ENCODE data around the gene RBAK. TPM values are rescaled to one million over a fixed set of nuclear protein-coding genes. Genes with fewer than 3 reads are reported as not detected.

RBAK gene
- total RNA-seq, 1 experiment from 2014 or later, result 14.8 TPM

DNA sequence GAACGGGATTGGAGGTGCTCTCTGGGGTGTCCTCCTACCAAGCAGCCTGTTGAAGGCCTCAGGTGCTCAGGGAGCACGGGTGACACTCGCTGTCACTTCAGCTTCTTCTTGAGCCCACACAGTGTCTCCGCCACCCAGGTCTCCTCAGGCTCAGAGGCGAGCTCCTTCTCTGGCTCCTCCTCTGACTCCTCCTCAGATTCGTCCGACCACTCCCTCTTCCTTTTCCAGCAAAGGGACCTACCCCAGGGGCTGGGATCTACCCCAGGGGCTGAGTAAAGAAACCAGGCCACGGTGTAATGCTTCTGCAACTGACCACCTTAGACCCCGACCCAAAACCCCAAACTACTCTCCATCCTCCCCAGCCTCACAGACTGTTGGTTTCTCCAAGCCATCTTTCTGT lies 9.2 kb upstream of the RBAK start:
- no peak for ATAC-seq
- CTCF ChIA-PET, result no interaction called here
- TF ChIP-seq, protein P1, sequence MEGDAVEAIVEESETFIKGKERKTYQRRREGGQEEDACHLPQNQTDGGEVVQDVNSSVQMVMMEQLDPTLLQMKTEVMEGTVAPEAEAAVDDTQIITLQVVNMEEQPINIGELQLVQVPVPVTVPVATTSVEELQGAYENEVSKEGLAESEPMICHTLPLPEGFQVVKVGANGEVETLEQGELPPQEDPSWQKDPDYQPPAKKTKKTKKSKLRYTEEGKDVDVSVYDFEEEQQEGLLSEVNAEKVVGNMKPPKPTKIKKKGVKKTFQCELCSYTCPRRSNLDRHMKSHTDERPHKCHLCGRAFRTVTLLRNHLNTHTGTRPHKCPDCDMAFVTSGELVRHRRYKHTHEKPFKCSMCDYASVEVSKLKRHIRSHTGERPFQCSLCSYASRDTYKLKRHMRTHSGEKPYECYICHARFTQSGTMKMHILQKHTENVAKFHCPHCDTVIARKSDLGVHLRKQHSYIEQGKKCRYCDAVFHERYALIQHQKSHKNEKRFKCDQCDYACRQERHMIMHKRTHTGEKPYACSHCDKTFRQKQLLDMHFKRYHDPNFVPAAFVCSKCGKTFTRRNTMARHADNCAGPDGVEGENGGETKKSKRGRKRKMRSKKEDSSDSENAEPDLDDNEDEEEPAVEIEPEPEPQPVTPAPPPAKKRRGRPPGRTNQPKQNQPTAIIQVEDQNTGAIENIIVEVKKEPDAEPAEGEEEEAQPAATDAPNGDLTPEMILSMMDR (IDR thresholded peaks at IDR 0.05), result no peak
- TF ChIP-seq SIN3A (IDR thresholded peaks at IDR 0.05; ENCODE audit: borderline replicate concordance, insufficient read depth, low read depth, low read length) (no peak), POLR2AphosphoS5 (IDR thresholded peaks at IDR 0.05; ENCODE audit: low read depth, low read length) (no peak), TCF7L2 (IDR thresholded peaks at IDR 0.05; ENCODE audit: low read depth, low read length) (no peak)
- TF ChIP-seq, protein P2, sequence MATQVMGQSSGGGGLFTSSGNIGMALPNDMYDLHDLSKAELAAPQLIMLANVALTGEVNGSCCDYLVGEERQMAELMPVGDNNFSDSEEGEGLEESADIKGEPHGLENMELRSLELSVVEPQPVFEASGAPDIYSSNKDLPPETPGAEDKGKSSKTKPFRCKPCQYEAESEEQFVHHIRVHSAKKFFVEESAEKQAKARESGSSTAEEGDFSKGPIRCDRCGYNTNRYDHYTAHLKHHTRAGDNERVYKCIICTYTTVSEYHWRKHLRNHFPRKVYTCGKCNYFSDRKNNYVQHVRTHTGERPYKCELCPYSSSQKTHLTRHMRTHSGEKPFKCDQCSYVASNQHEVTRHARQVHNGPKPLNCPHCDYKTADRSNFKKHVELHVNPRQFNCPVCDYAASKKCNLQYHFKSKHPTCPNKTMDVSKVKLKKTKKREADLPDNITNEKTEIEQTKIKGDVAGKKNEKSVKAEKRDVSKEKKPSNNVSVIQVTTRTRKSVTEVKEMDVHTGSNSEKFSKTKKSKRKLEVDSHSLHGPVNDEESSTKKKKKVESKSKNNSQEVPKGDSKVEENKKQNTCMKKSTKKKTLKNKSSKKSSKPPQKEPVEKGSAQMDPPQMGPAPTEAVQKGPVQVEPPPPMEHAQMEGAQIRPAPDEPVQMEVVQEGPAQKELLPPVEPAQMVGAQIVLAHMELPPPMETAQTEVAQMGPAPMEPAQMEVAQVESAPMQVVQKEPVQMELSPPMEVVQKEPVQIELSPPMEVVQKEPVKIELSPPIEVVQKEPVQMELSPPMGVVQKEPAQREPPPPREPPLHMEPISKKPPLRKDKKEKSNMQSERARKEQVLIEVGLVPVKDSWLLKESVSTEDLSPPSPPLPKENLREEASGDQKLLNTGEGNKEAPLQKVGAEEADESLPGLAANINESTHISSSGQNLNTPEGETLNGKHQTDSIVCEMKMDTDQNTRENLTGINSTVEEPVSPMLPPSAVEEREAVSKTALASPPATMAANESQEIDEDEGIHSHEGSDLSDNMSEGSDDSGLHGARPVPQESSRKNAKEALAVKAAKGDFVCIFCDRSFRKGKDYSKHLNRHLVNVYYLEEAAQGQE (IDR thresholded peaks at IDR 0.05; ENCODE audit: insufficient read depth in 1 of 2, low read depth in 2 of 2, low read length in 1 of 2), result no peak
- intact Hi-C loops (cut with micrococcal nuclease; ENCODE audit: unreplicated experiment) (no loop called here), in situ Hi-C loops (cut with HindIII; ENCODE audit: low pct_unique_long_range_greater_than_20kb, low sequenced_read_pairs) (no loop called here)
- no peak overlapping the region for H3K4me3 ChIP-seq (ENCODE audit: low read depth in 2 of 2, low read length in 2 of 2)
- POLR2A ChIA-PET, result no interaction called here
- no peaks in the 10 kb centered on the region for H3K27me3 ChIP-seq (ENCODE audit: control insufficient read depth, insufficient read depth, low read length)
- no peaks in the 10 kb centered on the region for H3K36me3 ChIP-seq (ENCODE audit: control insufficient read depth, insufficient read depth, low read length)
- no TSS peak for BruUV-seq (replicated peaks)
- no peaks in the 10 kb centered on the region for H3K9me3 ChIP-seq (ENCODE audit: control insufficient read depth, insufficient read depth, low read depth, low read length)
- H3K27ac ChIP-seq (ENCODE audit: low read length), result no peak overlapping the region
- H3K4me1 ChIP-seq (ENCODE audit: control insufficient read depth, insufficient read depth, low read length), result no peaks in the 10 kb centered on the region
- DNase-seq (ENCODE audit: low read depth, low spot score), result no peak

DNA sequence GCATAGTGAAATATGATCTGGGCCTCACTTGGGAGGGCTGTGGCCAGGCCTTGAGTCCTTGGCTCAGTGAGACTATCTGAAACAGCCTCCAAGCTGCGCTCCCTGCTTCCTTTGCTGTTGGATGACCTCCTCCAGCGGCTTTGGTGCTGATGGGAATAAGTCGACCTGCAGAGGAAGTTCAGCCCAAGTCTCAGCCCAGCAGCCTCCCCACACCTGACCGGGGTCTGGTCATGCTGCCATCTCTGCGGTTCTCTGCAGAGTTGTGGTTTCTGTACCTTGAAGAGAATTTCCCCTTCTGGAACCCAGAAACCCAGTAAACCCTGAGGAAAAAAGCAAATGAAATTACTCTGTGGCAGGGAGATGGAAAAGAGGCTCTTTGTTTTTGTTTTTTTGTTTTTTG lies 4.6 kb upstream of the RBAK start:
- ChIA-PET CTCF (no interaction called here), POLR2A (no interaction called here)
- 0 out of 2 replicates have a peak, but pooled peaks cover 3% of the 10 kb centered on the region for H3K4me1 ChIP-seq (ENCODE audit: control insufficient read depth, insufficient read depth, low read length)
- H3K27ac ChIP-seq (ENCODE audit: low read length), result no peak overlapping the region
- TF ChIP-seq POLR2AphosphoS5 (IDR thresholded peaks at IDR 0.05; ENCODE audit: low read depth, low read length) (no peak), SIN3A (IDR thresholded peaks at IDR 0.05; ENCODE audit: borderline replicate concordance, insufficient read depth, low read depth, low read length) (no peak), TCF7L2 (IDR thresholded peaks at IDR 0.05; ENCODE audit: low read depth, low read length) (no peak)
- TF ChIP-seq, protein P2 (IDR thresholded peaks at IDR 0.05; ENCODE audit: insufficient read depth in 1 of 2, low read depth in 2 of 2, low read length in 1 of 2), result no peak
- TF ChIP-seq, protein P1 (IDR thresholded peaks at IDR 0.05), result no peak
- no peaks in the 10 kb centered on the region for H3K9me3 ChIP-seq (ENCODE audit: control insufficient read depth, insufficient read depth, low read depth, low read length)
- in situ Hi-C loops (cut with HindIII; ENCODE audit: low pct_unique_long_range_greater_than_20kb, low sequenced_read_pairs), result no loop called here
- H3K27me3 ChIP-seq (ENCODE audit: control insufficient read depth, insufficient read depth, low read length), result no peaks in the 10 kb centered on the region
- BruUV-seq (replicated peaks), result no TSS peak
- intact Hi-C loops (cut with micrococcal nuclease; ENCODE audit: unreplicated experiment), result no loop called here
- no peak overlapping the region for H3K4me3 ChIP-seq (ENCODE audit: low read depth in 2 of 2, low read length in 2 of 2)
- ATAC-seq (no peak), DNase-seq (ENCODE audit: low read depth, low spot score) (no peak)
- no peaks in the 10 kb centered on the region for H3K36me3 ChIP-seq (ENCODE audit: control insufficient read depth, insufficient read depth, low read length)

All from Panc1 (cell line).